ENCODE results near the gene STARD5.
A peak's percentile ranks its signal among the peaks of the same experiment; 100 is the strongest.

Gene STARD5

DNA sequence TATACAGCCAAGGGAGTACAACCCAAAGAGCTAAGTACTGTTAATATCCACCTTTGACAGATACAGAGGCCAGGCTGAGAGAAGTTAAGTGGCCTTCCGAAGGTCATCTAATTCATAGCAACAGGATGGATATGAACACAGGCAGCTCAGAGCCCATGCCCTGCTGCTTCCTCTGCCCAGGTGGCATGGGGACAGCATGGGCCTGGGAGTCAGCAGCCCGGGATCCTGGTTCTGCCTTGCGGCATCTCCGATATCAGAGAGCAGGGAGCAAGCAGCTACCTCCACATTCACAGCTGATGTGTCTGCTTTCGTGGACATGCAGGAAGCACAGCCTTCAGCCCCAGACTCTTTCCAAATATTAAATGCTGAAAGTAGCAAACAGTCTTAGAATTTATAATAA is 55.6 kb downstream of the STARD5 start:
- peaks cover 16% of the 10 kb centered on the region for H3K4me1 ChIP-seq (ENCODE audit: control insufficient read depth, low read length)
- no peaks in the 10 kb centered on the region for H3K9me2 ChIP-seq (replicated peaks; ENCODE audit: control insufficient read depth, low read length)
- no peaks in the 10 kb centered on the region for H3K79me2 ChIP-seq (ENCODE audit: control insufficient read depth, low read length)
- H3K27me3 ChIP-seq (ENCODE audit: control insufficient read depth, low read length): peaks cover 5% of the 10 kb centered on the region; the same call in 1 of the 2 replicates
- TF ChIP-seq, protein P1, sequence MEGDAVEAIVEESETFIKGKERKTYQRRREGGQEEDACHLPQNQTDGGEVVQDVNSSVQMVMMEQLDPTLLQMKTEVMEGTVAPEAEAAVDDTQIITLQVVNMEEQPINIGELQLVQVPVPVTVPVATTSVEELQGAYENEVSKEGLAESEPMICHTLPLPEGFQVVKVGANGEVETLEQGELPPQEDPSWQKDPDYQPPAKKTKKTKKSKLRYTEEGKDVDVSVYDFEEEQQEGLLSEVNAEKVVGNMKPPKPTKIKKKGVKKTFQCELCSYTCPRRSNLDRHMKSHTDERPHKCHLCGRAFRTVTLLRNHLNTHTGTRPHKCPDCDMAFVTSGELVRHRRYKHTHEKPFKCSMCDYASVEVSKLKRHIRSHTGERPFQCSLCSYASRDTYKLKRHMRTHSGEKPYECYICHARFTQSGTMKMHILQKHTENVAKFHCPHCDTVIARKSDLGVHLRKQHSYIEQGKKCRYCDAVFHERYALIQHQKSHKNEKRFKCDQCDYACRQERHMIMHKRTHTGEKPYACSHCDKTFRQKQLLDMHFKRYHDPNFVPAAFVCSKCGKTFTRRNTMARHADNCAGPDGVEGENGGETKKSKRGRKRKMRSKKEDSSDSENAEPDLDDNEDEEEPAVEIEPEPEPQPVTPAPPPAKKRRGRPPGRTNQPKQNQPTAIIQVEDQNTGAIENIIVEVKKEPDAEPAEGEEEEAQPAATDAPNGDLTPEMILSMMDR (IDR thresholded peaks at IDR 0.05; ENCODE audit: low read depth, low read length, poor library complexity, severe bottlenecking): no peak
- TF ChIP-seq EZH2phosphoT487 (IDR thresholded peaks at IDR 0.05; ENCODE audit: borderline replicate concordance, low read length): no peak
- no peaks in the 10 kb centered on the region for H4K20me1 ChIP-seq (ENCODE audit: control insufficient read depth, insufficient read depth, low read depth, low read length)
- no peak overlapping the region for H3K4me3 ChIP-seq (ENCODE audit: low read length)
- H3K4me2 ChIP-seq (ENCODE audit: low read length): no peak overlapping the region
- no peaks in the 10 kb centered on the region for H3K36me3 ChIP-seq (ENCODE audit: control insufficient read depth, low read length)
- H3K27ac ChIP-seq (ENCODE audit: low read depth, low read length): no peak overlapping the region
- no peaks in the 10 kb centered on the region for H3K9me3 ChIP-seq (ENCODE audit: control insufficient read depth, insufficient read depth, low read length)
- H3F3A ChIP-seq (ENCODE audit: control insufficient read depth, insufficient read depth): no peaks in the 10 kb centered on the region

DNA sequence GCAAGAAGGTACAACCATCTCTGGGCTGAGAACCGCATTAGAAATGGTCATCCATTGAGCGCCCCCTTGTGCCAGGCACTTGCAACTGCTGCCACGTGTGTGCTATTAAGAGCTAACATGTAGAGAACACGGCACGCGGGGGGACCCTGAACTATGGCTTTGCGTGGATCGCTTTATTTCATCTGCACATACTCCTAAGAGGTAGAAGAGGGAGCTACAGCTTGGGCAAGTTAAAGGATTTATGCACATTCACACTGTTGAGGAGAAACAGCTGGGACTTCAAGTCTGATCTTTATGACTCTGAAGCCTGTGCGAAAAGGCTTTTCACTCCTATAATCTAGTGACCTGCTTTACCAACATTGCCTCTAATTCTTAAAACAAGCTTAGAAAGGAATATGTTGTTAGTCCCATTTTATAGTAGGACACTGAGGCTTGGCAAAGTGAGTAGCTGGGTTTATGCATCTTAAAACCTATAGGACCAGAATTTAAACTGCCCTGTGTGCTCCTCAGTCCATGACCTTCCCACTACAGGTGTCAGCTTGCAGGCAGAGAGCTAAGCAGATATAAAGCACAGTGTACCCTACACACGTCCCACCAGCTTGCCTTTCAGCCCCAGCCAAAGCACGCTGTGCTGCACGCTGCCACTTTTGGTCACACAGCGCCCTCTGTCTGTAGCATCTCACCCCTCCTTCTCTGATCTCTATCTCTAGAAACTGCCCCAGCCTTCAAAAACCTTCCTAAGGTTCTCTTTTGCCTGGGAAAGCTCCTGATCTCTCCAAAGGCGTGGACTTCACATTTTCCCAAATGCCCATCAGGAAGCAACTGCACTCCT is 57.8 kb downstream of the STARD5 start:
- H3K36me3 ChIP-seq (ENCODE audit: control insufficient read depth, low read length): no peaks in the 10 kb centered on the region
- peak overlapping the region; percentile 62 for H3K4me3 ChIP-seq (ENCODE audit: low read length)
- no peaks in the 10 kb centered on the region for H3K9me3 ChIP-seq (ENCODE audit: control insufficient read depth, insufficient read depth, low read length)
- H3K4me1 ChIP-seq (ENCODE audit: control insufficient read depth, low read length): peaks cover 16% of the 10 kb centered on the region
- no peaks in the 10 kb centered on the region for H3F3A ChIP-seq (ENCODE audit: control insufficient read depth, insufficient read depth)
- H4K20me1 ChIP-seq (ENCODE audit: control insufficient read depth, insufficient read depth, low read depth, low read length): no peaks in the 10 kb centered on the region
- H3K27ac ChIP-seq (ENCODE audit: low read depth, low read length): no peak overlapping the region
- H3K27me3 ChIP-seq (ENCODE audit: control insufficient read depth, low read length): no peaks in the 10 kb centered on the region; the same call in 1 of the 2 replicates
- peak overlapping the region; percentile 75 for H3K4me2 ChIP-seq (ENCODE audit: low read length)
- TF ChIP-seq, protein P1 (IDR thresholded peaks at IDR 0.05; ENCODE audit: low read depth, low read length, poor library complexity, severe bottlenecking): peak; percentile 87
- no peak for TF ChIP-seq EZH2phosphoT487 (IDR thresholded peaks at IDR 0.05; ENCODE audit: borderline replicate concordance, low read length)
- H3K79me2 ChIP-seq (ENCODE audit: control insufficient read depth, low read length): no peaks in the 10 kb centered on the region
- no peaks in the 10 kb centered on the region for H3K9me2 ChIP-seq (replicated peaks; ENCODE audit: control insufficient read depth, low read length)

DNA sequence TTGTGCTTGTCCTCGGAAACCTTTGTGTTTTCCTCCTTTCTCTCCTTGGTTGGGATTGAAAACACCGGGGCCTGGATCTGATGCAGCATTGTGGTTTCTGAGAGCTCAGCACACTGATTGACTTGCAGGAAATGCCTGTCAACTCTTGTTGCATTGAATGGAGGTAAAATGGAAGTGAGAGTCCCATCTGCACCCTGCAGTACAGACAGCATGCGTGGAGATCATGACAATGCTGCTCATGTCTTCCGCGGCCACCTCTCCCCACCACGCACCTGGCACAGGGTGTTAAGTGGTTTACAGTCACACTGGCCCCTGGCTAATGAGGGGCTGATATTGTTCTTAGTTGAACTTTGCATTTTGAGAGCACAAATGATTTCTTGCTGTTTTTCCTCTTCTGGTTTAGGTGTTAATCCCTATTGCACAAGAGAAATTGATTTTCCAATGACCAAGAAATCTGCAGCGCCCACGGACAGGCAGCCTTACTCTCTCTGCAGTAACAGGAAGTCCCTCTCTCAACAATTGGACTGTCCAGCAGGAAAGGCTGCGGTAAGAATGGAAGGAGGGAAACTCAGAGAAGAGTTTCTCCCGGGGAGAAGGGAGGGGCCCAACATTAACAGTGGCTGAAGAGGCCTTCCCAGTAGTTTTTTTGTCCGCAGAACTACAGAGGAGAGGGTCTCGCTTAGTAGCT is 58.5 kb downstream of the STARD5 start:
- Histone ChIP-seq H3K4me3 (ENCODE audit: low read length) (peak overlapping the region; percentile 62), H3K27me3 (ENCODE audit: control insufficient read depth, low read length) (no peaks in the 10 kb centered on the region; the same call in 1 of the 2 replicates), H3F3A (ENCODE audit: control insufficient read depth, insufficient read depth) (no peaks in the 10 kb centered on the region), H3K9me2 (replicated peaks; ENCODE audit: control insufficient read depth, low read length) (no peaks in the 10 kb centered on the region), H3K27ac (ENCODE audit: low read depth, low read length) (no peak overlapping the region), H3K36me3 (ENCODE audit: control insufficient read depth, low read length) (no peaks in the 10 kb centered on the region), H3K4me1 (ENCODE audit: control insufficient read depth, low read length) (peaks cover 16% of the 10 kb centered on the region), H4K20me1 (ENCODE audit: control insufficient read depth, insufficient read depth, low read depth, low read length) (no peaks in the 10 kb centered on the region), H3K9me3 (ENCODE audit: control insufficient read depth, insufficient read depth, low read length) (no peaks in the 10 kb centered on the region), H3K4me2 (ENCODE audit: low read length) (peak overlapping the region; percentile 75), H3K79me2 (ENCODE audit: control insufficient read depth, low read length) (no peaks in the 10 kb centered on the region)
- TF ChIP-seq, protein P1 (IDR thresholded peaks at IDR 0.05; ENCODE audit: low read depth, low read length, poor library complexity, severe bottlenecking): no peak
- no peak for TF ChIP-seq EZH2phosphoT487 (IDR thresholded peaks at IDR 0.05; ENCODE audit: borderline replicate concordance, low read length)

All from DOHH2 (cell line).